ENCODE results near the gene INHBB. TPM values are rescaled to one million over a fixed set of nuclear protein-coding genes. Genes with fewer than 3 reads are reported as not detected.
A peak's percentile ranks its signal among the peaks of the same experiment; 100 is the strongest.

Gene INHBB
- total RNA-seq, 4 donors from 2014 or later = 0.20 to 1.1 (median 0.41) TPM; not detected in 1

DNA sequence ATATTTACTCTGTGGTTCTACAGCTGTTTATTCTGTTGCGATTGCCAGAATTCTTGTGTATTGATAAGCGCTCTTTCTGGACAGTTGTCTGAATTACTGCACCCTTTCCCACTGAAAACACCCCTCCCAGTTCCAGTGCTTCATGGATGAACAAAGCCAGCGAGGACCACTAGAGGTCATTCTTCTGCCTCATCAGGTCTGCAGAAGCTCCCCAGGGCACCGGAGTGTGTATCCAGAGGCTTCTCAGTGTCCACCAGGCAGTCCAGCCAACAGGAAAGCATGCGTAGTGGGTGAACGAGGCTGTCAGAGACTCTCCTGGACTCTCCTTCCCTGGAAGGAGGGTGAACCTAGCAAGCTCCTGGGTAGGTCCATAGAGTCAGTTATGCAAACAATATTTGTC lies 40.6 kb upstream of the INHBB start:
- Histone ChIP-seq H3K36me3 (peaks cover 0 to 4% (median 0%) of the 10 kb centered on the region in 4 donors), H3K9me3 (no peaks in the 10 kb centered on the region), H3K27ac (no peak overlapping the region), H3K4me1 (no peaks in the 10 kb centered on the region), H3K4me3 (no peak overlapping the region), H3K27me3 (no peaks in the 10 kb centered on the region)
- TF ChIP-seq POLR2AphosphoS5 (IDR thresholded peaks at IDR 0.05) = no peak
- TF ChIP-seq, protein P1, sequence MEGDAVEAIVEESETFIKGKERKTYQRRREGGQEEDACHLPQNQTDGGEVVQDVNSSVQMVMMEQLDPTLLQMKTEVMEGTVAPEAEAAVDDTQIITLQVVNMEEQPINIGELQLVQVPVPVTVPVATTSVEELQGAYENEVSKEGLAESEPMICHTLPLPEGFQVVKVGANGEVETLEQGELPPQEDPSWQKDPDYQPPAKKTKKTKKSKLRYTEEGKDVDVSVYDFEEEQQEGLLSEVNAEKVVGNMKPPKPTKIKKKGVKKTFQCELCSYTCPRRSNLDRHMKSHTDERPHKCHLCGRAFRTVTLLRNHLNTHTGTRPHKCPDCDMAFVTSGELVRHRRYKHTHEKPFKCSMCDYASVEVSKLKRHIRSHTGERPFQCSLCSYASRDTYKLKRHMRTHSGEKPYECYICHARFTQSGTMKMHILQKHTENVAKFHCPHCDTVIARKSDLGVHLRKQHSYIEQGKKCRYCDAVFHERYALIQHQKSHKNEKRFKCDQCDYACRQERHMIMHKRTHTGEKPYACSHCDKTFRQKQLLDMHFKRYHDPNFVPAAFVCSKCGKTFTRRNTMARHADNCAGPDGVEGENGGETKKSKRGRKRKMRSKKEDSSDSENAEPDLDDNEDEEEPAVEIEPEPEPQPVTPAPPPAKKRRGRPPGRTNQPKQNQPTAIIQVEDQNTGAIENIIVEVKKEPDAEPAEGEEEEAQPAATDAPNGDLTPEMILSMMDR (IDR thresholded peaks at IDR 0.05) = peak in 1 of 5 experiments; percentile 10
- in situ Hi-C loops (cut with MboI; ENCODE audit: low pct_ligation_motif_present in 1 of 4, low pct_unique_long_range_greater_than_20kb in 1 of 4, low sequenced_read_pairs in 3 of 4) (no loop called here), intact Hi-C loops (cut with DNase I; ENCODE audit: low total_unique reads) (no loop called here)
- no peak for DNase-seq
- WGBS, 2 donors (ENCODE audit: low coverage in 1 of 2) = 44 to 50% methylated on average over 2 to 6 of the region's 6 CpGs

DNA sequence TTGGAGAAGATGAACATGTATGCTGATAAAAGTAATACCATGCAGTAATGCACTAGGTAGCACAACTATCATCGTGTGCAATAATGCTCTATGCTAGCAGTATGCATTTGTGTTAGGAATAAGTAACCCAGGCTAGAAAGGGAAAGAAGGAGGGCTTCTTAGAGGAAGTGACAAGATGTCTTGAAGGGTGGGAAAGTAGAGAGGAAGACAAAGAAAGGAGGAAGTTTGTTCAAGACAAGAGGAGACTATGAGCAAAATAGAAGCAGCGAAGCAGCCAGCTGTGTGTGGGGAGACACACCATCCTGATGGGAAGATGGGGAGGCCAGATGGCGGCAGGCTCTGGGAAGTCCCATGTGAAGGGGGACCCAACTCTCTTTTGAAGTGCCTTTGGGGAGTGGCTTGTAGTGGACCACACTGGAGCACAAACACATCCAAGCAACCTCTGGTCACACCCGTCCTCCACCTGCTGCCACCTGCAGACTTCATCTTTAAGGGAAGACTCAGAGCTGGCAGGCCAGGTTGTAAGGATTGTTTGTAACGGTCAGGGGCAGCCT lies 39.9 kb upstream of the INHBB start:
- intact Hi-C loops (cut with DNase I; ENCODE audit: low total_unique reads) = no loop called here

DNA sequence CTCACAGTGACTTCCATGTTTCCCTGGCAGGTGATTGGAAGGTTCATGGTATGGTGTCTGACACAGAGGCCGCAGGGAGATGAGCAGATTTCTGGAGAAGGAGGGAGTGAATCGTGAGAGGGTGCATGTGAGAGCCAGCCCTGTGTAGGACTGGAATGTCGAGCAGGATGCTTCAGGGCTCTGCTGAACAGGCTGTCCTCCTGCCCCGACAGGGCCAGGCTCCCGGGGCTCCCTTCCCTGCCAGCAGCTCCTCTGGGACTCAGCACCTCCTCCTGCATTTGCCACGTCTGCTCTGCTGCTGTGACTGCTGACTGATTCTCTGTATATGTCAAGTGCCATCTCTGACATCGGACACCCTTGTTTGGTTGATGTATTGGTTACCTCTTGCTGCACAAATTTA lies 38.5 kb upstream of the INHBB start:
- no peak overlapping the region for H3K4me3 ChIP-seq
- H3K27me3 ChIP-seq = no peaks in the 10 kb centered on the region
- TF ChIP-seq EP300 (IDR thresholded peaks at IDR 0.05; ENCODE audit: low read depth) (no peak), POLR2AphosphoS5 (IDR thresholded peaks at IDR 0.05) (no peak), POLR2A (IDR thresholded peaks at IDR 0.05) (no peak)
- TF ChIP-seq, protein P1 (IDR thresholded peaks at IDR 0.05) = no peak
- intact Hi-C loops (cut with DNase I; ENCODE audit: low total_unique reads) = no loop called here
- in situ Hi-C loops (cut with MboI; ENCODE audit: low pct_ligation_motif_present in 1 of 4, low pct_unique_long_range_greater_than_20kb in 1 of 4, low sequenced_read_pairs in 3 of 4) = no loop called here
- WGBS, 2 donors (ENCODE audit: low coverage in 1 of 2) = 87 to 90% methylated on average over 3 to 7 of the region's 7 CpGs
- DNase-seq = no peak
- H3K27ac ChIP-seq = no peak overlapping the region
- H3K4me1 ChIP-seq = peaks cover 0 to 2% (median under 1%) of the 10 kb centered on the region in 4 donors
- no peaks in the 10 kb centered on the region for H3K36me3 ChIP-seq
- no peaks in the 10 kb centered on the region for H3K9me3 ChIP-seq

More for the DNA sequence above, 39.9 kb upstream of the INHBB start:
- Histone ChIP-seq H3K27ac (no peak overlapping the region), H3K9me3 (no peaks in the 10 kb centered on the region), H3K4me1 (no peaks in the 10 kb centered on the region), H3K4me3 (no peak overlapping the region), H3K27me3 (no peaks in the 10 kb centered on the region), H3K36me3 (peaks cover 0 to 4% (median 0%) of the 10 kb centered on the region in 4 donors)
- no peak for TF ChIP-seq POLR2A (IDR thresholded peaks at IDR 0.05)
- no peak for TF ChIP-seq POLR2AphosphoS5 (IDR thresholded peaks at IDR 0.05)
- TF ChIP-seq, protein P1 (IDR thresholded peaks at IDR 0.05) = no peak
- no peak for TF ChIP-seq EP300 (IDR thresholded peaks at IDR 0.05; ENCODE audit: low read depth)
- in situ Hi-C loops (cut with MboI; ENCODE audit: low pct_ligation_motif_present in 1 of 4, low pct_unique_long_range_greater_than_20kb in 1 of 4, low sequenced_read_pairs in 3 of 4) = no loop called here
- DNase-seq = no peak
- 88 to 91% methylated on average over 3 to 5 of the region's 5 CpGs for WGBS, 2 donors (ENCODE audit: low coverage in 1 of 2)

DNA sequence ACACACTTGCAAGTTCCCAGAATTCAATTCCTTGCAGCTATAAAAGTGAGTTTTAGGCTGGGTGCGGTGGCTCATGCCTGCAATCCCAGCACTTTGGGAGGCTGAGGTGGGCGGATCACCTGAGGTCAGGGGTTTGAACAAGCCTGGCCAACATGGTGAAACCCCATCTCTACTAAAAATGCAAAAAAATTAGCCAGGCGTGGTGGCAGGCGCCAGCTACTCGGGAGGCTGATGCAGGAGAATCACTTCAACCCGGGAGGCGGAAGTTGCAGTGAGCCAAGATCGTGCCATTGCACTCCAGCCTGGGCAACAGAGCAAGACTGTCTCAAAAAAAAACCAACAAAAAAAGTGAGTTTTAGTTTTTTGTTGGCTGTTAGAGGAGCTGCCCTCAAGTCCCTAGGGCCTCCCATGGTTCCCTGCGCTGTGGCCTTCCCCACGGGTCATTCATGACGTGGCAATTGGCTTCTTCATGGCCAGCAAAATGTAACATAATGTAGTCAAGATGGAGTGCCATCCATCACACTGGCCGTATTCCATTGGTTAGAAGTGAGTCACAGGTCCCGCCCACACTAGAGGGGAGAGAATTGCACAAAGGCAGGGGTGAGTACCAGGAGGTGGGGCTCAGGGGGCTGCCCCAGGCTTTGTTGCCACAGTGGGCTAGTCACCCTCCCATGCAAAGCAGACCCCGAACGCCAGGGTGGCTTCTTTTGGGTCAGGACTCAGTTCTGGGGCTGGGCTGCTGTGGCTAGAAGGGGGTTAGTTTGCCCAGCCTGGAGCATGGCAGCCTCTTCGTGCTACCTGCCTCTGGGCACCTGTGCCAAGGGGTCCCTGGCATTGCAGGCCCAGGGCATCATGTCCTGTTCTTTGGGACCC lies 37.7 kb upstream of the INHBB start:
- intact Hi-C loops (cut with DNase I; ENCODE audit: low total_unique reads) = no loop called here
- H3K4me3 ChIP-seq = no peak overlapping the region
- peaks cover 0 to 9% (median 6%) of the 10 kb centered on the region in 4 donors for H3K4me1 ChIP-seq
- H3K9me3 ChIP-seq = no peaks in the 10 kb centered on the region
- 75 to 88% methylated on average over 8 to 16 of the region's 16 CpGs for WGBS, 2 donors (ENCODE audit: low coverage in 1 of 2)
- no peak for DNase-seq
- H3K27ac ChIP-seq = no peak overlapping the region
- H3K36me3 ChIP-seq = no peaks in the 10 kb centered on the region
- TF ChIP-seq, protein P1 (IDR thresholded peaks at IDR 0.05) = no peak
- TF ChIP-seq POLR2A (IDR thresholded peaks at IDR 0.05) = no peak
- no peak for TF ChIP-seq EP300 (IDR thresholded peaks at IDR 0.05; ENCODE audit: low read depth)
- no peak for TF ChIP-seq POLR2AphosphoS5 (IDR thresholded peaks at IDR 0.05)
- in situ Hi-C loops (cut with MboI; ENCODE audit: low pct_ligation_motif_present in 1 of 4, low pct_unique_long_range_greater_than_20kb in 1 of 4, low sequenced_read_pairs in 3 of 4) = no loop called here
- no peaks in the 10 kb centered on the region for H3K27me3 ChIP-seq

All from transverse colon (tissue), 4 donors.